ENCODE data around the gene KCNA2.

Gene KCNA2

DNA sequence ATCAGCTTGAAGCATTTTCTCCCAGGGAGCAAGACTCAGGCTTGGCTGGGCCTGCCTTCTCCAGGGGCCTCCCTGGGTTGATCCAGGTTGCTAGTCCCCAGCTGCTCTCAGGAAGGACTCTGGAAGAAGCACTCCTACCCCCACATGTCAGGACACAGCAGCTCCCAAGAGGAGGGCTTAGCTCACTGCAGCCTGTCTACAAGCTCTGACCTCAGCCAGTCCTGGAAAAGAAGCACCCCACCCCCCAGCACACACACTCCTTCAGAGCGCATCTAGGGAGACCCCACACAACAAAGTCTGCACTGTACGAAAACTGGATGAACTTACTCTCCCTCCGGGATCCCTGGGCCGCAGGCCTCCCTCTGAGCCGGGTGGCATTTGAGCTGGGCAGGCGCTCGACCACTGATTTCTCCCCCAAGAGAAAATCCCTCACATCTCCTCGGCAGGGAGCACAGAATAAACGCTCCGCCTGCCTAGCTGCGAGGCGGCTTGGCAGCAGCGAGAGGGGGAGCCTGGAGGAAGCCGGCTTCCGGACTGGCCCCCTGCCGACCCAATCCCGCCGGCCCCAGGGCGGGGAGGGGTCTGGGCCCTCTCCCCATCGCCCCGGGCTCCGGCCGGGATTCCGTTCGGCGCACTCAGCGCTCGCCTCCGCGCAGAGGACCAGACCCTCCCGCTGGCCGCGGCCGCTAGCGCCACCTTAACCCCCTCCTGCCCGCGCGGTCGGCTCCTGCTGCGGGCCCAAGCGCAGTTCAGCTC, at the start of gene KCNA2:
KCNA2 (minus strand) TSS at position 458 of the 756 bp plus-strand sequence. CDS start 1,576 bp downstream, outside the sequence.
- ATAC-seq: peak; percentile 4
- Mint-ChIP-seq H3K4me1 (peaks cover 40% of the 10 kb centered on the region), H3K4me3 (peak within 1 kb of the TSS; percentile 82), H3K27me3 (peaks cover 64% of the 10 kb centered on the region), H3K27ac (peak within 1 kb of the TSS; percentile 75), H3K36me3 (no peaks in the 10 kb centered on the region), H3K9me3 (no peaks in the 10 kb centered on the region)

DNA sequence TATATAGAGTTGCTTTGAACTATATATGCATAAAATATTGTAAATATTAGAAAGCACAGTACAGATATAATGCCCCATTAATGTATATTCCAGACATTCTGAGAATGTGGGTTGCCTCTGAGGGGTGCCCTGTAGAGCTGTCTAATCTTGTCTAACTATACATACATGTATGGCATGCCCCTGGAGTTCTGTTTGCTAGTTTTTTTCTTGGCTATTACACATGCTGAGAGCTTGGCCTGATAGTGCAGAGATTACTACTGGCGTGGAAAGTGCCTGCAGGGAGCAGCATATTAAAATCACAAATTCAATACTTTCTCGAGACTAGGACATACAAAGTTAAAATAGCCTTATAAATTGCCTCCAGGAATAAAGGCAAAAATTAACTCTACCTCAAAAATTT, 44.5 kb upstream of the KCNA2 start:
- Mint-ChIP-seq H3K9me3 (no peaks in the 10 kb centered on the region), H3K36me3 (no peaks in the 10 kb centered on the region), H3K27ac (no peak overlapping the region), H3K27me3 (no peaks in the 10 kb centered on the region), H3K4me1 (no peaks in the 10 kb centered on the region), H3K4me3 (no peak overlapping the region)
- ATAC-seq: no peak

DNA sequence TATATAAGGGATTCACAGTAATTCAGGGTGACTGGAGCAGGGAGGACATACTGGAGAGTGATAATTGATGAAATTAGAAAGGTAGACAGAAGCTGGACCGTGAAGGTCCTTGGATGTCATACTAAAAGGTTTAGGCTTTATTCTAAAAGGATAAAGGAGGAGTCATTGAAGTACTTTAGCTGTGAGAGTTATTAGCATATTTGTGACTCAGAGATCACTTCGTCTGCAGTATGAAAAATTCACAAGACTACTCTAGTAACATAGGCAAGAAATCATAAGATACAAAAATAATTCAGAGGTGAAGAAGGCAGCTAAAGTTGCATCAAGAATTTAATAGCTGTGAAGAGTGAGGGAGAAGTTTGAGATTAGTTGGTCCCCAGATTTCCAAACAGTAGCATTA, 42.3 kb upstream of the KCNA2 start:
- H3K27me3 Mint-ChIP-seq: no peaks in the 10 kb centered on the region
- H3K9me3 Mint-ChIP-seq: no peaks in the 10 kb centered on the region
- no peak for ATAC-seq

DNA sequence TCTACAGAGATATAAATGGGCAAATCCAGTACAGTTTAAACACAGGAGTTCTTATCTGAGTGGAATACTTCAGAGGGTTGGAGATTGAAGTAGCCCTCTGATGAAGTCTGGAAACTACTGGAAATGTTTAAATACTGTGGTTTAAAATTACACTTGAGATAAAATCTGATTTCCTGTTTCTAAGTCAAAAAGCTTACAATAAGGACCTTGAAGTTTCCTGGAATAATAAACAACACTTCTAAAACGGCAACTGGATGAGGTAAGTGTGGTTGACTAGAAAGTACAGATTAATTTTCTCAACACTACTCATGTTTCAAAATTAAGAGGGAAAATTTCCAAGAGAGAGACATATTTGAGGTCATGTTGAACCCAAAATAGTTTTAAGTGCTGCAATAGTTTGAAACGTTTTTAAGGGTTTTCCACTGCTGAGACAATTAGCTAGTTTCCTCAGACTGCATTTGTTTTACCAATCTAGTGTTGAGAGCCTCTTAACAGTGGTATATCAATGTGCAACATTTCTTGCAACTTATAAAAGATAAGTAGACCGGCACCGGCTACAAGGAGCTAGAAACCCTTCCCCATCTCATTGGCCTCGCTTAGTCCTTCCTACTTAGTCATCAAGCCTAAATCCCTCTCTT, 41.2 kb upstream of the KCNA2 start:
- no peaks in the 10 kb centered on the region for H3K36me3 Mint-ChIP-seq
- H3K4me1 Mint-ChIP-seq: peaks cover 6% of the 10 kb centered on the region
- H3K27me3 Mint-ChIP-seq: no peaks in the 10 kb centered on the region
- H3K9me3 Mint-ChIP-seq: no peaks in the 10 kb centered on the region
- no peak overlapping the region for H3K27ac Mint-ChIP-seq
- H3K4me3 Mint-ChIP-seq: no peak overlapping the region
- ATAC-seq: no peak

More for the DNA sequence above, 42.3 kb upstream of the KCNA2 start:
- H3K27ac Mint-ChIP-seq: no peak overlapping the region
- no peak overlapping the region for H3K4me3 Mint-ChIP-seq
- H3K36me3 Mint-ChIP-seq: no peaks in the 10 kb centered on the region
- H3K4me1 Mint-ChIP-seq: peaks cover 6% of the 10 kb centered on the region

DNA sequence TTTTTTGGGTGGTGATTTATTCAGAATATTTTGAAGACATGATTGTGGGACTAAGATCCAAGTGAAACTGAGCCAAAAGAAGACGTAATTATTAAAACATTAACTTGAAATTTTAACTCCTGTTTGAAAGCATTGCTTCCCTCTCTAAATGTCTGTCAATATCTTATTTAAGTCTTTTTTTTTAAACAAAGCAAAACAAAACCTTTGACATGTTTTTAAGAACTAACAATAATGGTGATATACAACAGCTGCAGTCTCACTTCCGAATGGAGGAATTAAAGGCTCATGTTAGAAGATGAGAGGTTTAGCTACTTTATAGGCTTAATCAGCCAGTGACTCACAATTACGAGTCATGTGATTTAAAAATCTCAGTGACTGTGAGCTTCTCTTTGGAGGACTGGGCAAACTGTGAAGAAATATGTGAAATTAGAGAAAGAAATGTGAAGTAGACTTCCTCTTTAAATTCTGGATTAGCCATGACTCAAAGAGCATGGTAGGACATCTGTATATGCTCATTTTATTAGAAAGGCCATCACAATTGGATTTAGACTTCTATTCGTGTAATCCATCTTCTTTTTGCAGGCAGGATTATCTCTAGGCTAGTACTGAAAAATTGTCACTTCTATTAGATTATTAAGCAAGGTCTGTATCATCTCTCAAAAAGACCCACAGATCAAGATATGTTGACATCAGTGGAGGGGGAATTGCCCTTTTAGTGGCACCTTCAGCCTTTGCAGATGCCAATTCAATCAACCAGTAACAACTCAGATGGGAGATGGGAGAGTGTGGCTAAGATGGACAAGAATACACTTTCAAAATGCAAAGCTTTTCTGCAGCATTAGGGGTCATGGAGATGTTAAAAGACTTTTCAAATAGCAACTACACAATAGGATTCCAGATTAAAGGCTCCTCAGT, 39.9 kb upstream of the KCNA2 start:
- H3K9me3 Mint-ChIP-seq: peaks cover 2% of the 10 kb centered on the region
- no peak overlapping the region for H3K4me3 Mint-ChIP-seq
- no peaks in the 10 kb centered on the region for H3K27me3 Mint-ChIP-seq
- no peak overlapping the region for H3K27ac Mint-ChIP-seq
- peaks cover 13% of the 10 kb centered on the region for H3K4me1 Mint-ChIP-seq
- H3K36me3 Mint-ChIP-seq: no peaks in the 10 kb centered on the region
- no peak for ATAC-seq

DNA sequence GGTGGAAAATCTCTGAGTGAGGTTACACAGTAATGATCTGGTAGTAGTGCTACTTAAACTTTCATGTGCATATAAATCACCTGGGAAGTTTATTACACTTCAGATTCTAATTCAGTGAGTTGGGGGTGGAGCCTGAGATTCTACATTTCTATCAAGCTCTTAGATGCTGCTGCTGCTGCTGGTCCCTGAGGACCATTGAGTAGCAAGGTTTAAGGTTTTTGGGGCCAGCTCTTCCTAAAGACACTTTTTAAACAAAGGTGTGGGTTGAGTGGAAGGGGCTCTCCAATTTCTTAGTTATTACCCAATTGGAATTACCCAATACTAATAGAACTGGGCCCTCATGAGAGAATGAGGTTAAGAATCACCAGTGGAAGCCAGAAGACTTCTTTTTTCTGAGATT, 39.1 kb upstream of the KCNA2 start:
- Mint-ChIP-seq H3K27ac (no peak overlapping the region), H3K36me3 (no peaks in the 10 kb centered on the region), H3K4me3 (no peak overlapping the region), H3K27me3 (no peaks in the 10 kb centered on the region), H3K4me1 (peaks cover 16% of the 10 kb centered on the region), H3K9me3 (peaks cover 3% of the 10 kb centered on the region)
- no peak for ATAC-seq

DNA sequence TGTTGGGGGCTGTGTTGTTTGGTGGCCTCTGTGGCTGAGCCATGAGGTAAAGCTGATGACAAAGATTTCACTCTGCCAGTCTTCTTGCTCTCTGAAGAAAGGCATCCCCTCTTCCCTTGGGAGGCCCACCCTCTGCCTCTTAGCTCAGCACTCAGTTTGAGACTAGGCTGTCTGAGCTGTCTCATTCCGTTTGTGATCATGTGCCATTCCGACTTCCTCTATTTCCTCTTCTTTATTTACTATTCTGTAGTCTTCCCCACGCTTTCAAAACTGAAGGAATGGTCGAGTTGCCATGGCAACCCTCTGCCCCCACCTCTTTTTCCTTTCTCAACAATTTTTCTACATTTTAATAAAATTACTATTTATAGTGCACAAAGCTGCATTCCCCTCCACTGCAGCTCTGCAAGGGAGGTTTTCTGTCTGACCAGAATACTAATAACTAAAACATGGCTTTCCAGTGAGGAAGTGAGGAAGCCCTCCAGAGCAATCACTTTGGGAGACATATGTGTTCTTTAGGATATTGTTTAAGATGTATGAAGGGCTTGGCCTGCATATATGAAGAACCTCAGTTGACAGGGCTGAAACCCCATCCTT, 37.8 kb upstream of the KCNA2 start:
- no peak overlapping the region for H3K4me3 Mint-ChIP-seq
- H3K27me3 Mint-ChIP-seq: no peaks in the 10 kb centered on the region
- no peaks in the 10 kb centered on the region for H3K36me3 Mint-ChIP-seq
- peaks cover 6% of the 10 kb centered on the region for H3K9me3 Mint-ChIP-seq
- peaks cover 21% of the 10 kb centered on the region for H3K4me1 Mint-ChIP-seq
- peak overlapping the region; percentile 10 for H3K27ac Mint-ChIP-seq
- peak; percentile 73 for ATAC-seq

DNA sequence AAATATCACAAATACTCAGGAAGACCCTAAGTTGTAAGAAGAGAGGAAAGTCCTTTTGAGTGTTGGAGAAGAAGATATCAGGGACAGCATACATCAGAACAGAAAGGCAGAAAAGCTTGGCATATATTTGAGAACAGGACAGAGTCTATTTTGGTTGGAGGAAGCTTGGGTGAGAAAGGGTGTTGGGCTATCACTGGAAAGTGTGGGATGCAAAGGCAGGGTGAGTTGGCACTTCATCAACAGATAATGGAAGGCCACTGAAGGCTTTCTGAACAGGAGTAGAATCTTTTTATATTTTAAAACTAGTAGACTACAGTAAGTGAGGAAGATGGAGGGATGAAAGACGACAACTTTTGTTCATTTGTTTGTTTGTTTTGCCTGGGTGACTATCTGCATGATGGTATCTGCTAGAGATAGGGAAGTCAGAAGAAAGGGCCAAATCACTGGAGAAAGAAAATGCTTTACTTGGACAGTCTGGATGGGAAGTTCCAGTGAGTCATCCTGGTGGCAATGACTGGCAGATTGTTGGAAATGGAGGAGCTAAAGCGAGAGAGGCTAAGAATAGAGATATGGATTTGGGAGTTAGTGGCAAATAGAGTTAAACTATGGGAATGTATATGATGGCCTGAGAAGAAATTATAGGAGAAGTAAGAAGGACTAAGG, 33.7 kb upstream of the KCNA2 start:
- Mint-ChIP-seq H3K27me3 (no peaks in the 10 kb centered on the region), H3K27ac (peak overlapping the region; percentile 9), H3K4me1 (peaks cover 52% of the 10 kb centered on the region), H3K36me3 (no peaks in the 10 kb centered on the region), H3K4me3 (no peak overlapping the region), H3K9me3 (peaks cover 6% of the 10 kb centered on the region)
- ATAC-seq: no peak

DNA sequence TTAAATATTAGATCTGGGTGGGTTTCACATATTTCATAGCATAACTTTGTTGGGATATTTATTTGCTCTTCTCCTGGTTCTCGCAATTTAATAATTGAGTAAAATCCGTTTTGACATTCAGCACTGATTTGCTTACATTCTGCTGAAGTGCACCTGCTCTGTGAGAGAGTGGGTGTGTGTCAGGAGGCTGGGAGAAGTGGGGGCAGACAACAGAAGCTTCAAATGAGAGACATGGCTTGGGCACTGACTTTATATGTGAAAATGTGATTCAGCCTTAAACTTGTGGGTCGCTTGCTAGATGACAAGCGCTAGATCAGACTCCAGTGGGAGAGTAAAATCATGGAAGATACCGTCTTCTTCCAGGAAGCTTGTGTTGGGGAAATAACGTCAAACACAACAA, 32.4 kb upstream of the KCNA2 start:
- Mint-ChIP-seq H3K4me1 (peaks cover 57% of the 10 kb centered on the region), H3K27ac (peak overlapping the region; percentile 4), H3K27me3 (no peaks in the 10 kb centered on the region), H3K4me3 (no peak overlapping the region), H3K9me3 (peaks cover 6% of the 10 kb centered on the region), H3K36me3 (no peaks in the 10 kb centered on the region)
- ATAC-seq: no peak

DNA sequence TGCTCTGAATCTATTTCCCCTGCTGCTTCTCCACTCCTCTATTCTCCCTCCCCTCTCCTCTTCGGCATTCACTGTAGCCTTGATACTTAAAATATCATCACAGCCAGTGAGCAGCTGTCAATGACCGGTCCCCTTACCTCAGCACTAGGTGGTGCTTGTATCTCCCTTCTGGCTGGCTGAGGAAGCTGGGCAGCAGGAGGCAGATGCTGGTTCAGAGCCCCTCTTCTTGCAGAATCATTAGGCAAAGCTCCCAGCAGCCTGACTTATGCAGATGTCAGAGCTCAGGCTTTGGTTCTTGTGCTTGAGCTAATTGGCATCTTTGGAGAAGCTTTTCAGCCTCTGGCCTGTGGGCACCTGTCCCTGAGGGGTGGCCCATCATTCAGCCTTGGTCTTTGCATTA, 31.9 kb upstream of the KCNA2 start:
- H3K4me3 Mint-ChIP-seq: no peak overlapping the region
- H3K4me1 Mint-ChIP-seq: peaks cover 62% of the 10 kb centered on the region
- H3K9me3 Mint-ChIP-seq: peaks cover 6% of the 10 kb centered on the region
- no peaks in the 10 kb centered on the region for H3K27me3 Mint-ChIP-seq
- no peak for ATAC-seq
- H3K27ac Mint-ChIP-seq: peak overlapping the region; percentile 4
- no peaks in the 10 kb centered on the region for H3K36me3 Mint-ChIP-seq

DNA sequence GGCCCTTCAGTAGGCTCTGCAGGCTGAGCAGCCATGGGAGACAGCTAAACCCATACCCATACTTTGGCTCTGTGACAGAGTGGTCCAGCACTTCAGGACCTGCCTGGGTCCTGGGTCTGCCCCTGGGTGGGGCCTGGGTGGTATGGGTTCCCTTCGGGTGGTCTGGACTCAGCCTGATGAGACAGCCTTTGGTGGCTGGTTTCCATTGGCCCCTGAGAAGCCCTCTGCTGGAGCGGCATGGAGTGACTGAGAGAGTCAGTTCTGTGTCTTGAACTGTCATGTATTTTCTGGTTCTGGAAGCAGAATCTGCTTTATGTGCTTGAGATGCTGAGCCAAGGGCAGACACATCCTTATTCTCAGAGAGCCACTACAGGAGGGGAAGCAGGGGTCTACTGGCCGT, 31.3 kb upstream of the KCNA2 start:
- Mint-ChIP-seq H3K4me1 (peaks cover 63% of the 10 kb centered on the region), H3K9me3 (peaks cover 6% of the 10 kb centered on the region), H3K4me3 (no peak overlapping the region), H3K27me3 (no peaks in the 10 kb centered on the region), H3K27ac (no peak overlapping the region), H3K36me3 (no peaks in the 10 kb centered on the region)
- ATAC-seq: no peak

DNA sequence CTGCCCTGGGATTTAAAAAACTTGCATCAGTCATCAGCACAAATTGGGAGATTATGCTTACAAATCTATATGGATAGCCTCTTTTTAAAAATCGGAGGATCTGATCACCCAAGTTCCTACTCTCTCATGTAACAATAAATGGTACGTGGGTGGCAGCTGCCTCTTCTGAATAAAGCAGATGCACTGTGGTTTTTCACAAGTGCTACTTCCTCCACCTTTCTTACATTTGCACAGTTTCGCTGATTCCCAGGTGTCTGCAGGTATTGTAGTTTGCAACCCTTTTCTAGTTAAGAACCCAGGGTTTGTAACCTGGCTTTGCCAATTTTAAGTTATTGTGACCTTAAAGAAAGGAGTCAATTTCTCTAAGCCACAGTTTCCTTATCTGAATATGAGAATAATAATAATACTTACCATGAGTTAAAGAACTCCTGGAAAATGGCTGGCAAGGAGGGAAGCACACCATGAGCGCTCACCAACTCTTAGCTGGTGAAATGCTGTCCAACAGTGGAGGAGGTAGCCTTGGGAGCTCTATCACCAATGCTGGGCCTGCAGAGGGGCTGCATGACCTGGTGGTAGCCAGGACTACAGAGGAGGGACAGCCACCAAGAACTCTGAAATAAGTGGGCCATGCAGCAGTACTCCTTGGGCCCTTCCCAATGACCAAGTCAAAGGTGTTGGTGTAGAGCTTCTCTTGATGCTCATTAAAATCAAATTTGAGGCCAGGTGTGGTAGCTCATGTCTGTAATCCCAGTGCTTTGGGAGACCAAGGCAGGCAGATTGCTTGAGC, 30.2 kb upstream of the KCNA2 start:
- Mint-ChIP-seq H3K4me3 (no peak overlapping the region), H3K4me1 (peaks cover 58% of the 10 kb centered on the region), H3K27ac (peak overlapping the region; percentile 77), H3K9me3 (peaks cover 4% of the 10 kb centered on the region), H3K27me3 (no peaks in the 10 kb centered on the region), H3K36me3 (no peaks in the 10 kb centered on the region)
- ATAC-seq: peak; percentile 59

DNA sequence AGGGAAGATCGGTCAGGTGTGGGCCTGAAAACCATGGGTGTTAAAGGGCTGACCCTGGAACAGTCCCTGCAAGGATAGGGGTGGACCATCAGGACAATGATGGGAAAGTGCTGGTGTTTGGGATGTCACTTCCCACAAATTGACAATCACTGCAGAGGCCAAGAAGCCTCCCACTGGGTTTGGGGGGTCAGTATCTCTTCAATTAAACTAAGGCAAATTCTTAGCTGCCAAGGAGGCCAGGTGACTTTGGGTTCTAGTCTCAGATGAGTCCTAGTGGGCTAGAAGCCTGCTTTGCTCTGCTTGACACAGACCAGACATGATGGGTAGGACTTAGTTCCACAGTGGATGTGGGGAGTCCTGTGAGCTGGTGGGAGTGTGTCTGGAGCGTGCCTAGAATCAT, 29.3 kb upstream of the KCNA2 start:
- peaks cover 55% of the 10 kb centered on the region for H3K4me1 Mint-ChIP-seq

More for the DNA sequence above, 29.3 kb upstream of the KCNA2 start:
- Mint-ChIP-seq H3K4me3 (no peak overlapping the region), H3K27ac (peak overlapping the region; percentile 77), H3K27me3 (no peaks in the 10 kb centered on the region), H3K9me3 (peaks cover 4% of the 10 kb centered on the region), H3K36me3 (no peaks in the 10 kb centered on the region)
- no peak for ATAC-seq
